ENCODE results near the gene TRIM69. TPM values are rescaled to one million over a fixed set of nuclear protein-coding genes. Genes with fewer than 3 reads are reported as not detected.
"Not testable (repeated sequence)": the region's sequence is repeated elsewhere in the genome, so short reads cannot be mapped to it uniquely, and the experiment has no call there.

Gene TRIM69
- total RNA-seq, 1 donor from 2014 or later = 53.9 TPM

- DNase-seq (no peak), ATAC-seq (ENCODE audit: poor library complexity) (no peak)
- intact Hi-C loops (cut with DNase I) = no loop called here
These were observed 23.0 kb upstream of the TRIM69 start for GRCh38 chr15:44713006-44713966.

GRCh38 chr15:44715142-44715796 lies 21.1 kb upstream of the TRIM69 start:
- ATAC-seq (ENCODE audit: poor library complexity) = no peak
- intact Hi-C loops (cut with DNase I) = no loop called here
- no peak for DNase-seq

GRCh38 chr15:44715797-44716334 lies 20.5 kb upstream of the TRIM69 start:
- intact Hi-C loops (cut with DNase I) = no loop called here
- ATAC-seq (ENCODE audit: poor library complexity) = no peak
- no peak for DNase-seq

- ATAC-seq (ENCODE audit: poor library complexity) (no peak), DNase-seq (no peak)
- intact Hi-C loops (cut with DNase I) = no loop called here
These were observed 19.2 kb upstream of the TRIM69 start for GRCh38 chr15:44716983-44717602.

GRCh38 chr15:44718180-44718926 lies 18.0 kb upstream of the TRIM69 start:
- no peak for DNase-seq
- no peak for ATAC-seq (ENCODE audit: poor library complexity)
- intact Hi-C loops (cut with DNase I) = no loop called here

DNA sequence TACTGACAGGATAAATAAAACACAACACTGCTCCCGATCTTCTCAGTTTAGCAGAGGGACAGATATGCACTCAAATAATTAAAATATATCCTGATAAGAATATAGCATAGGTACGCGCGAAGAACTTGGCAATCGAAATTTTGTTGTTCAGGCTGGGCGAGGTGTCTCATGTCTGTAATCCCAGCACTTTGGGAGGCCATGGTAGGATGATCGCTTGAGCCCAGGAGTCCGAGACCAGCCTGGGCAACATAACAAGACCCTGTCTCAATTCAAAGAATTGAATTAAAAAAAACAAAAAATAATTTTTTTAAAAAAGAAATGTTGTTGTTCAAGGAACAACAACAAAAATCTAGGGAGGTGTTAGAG lies 17.4 kb upstream of the TRIM69 start:
- DNase-seq (no peak), ATAC-seq (ENCODE audit: poor library complexity) (no peak)
- intact Hi-C loops (cut with DNase I) = no loop called here

DNA sequence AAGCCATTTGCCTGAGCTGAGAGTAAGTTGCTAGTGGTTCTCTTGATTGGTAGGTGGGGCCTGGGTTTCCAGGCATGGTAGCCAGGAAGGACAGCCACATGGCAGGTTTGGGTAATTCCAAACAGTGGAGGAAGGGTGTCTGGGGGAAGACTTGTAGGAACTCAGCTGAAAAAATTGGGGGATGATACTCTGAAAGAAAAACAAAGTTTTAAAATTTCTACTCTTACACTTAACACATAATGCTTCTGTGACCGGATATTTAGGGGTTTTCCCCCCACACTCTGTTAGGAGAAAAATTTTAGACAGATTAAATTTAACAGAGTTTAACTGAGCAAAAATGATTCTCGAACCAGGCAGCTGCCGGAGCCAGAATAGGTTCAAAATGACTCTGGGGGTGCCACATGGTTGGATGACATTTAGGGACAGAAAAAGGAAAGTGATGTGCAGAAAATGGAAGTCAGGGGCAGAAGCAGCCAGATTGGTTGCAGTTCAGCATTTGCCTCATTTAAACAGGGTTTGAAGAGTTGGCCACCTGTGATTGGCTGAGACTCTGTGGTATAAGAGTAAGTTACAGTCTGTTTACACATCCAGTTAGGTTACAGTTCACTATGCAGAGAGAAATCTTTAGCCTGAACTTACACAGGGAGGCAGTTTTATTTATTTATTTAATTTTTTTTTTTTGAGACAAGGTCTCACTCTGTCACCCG lies 16.9 kb upstream of the TRIM69 start:
- ATAC-seq (ENCODE audit: poor library complexity) (no peak), DNase-seq (no peak)
- intact Hi-C loops (cut with DNase I) = no loop called here

DNA sequence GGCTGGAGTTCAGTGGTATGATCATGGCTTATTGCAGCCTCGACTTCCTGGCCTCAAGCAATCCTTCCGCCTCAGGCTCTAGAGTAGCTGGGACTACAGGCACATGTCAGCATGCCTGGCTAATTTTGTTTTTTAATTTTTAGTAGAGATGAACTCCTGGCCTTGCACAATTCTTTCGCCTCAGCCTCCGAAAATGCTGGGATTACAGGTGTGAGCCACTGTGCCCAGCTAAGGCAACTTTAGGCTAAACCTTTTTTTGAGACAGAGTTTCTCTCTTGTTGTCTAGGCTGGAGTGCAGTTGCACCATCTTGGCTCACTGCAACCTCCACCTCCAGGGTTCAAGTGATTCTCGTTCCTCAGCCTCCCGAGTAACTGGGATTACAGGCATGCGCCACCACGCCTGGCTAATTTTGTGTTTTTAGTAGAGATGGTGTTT lies 16.3 kb upstream of the TRIM69 start:
- DNase-seq; ATAC-seq (ENCODE audit: poor library complexity); intact Hi-C loops (cut with DNase I): not testable (repeated sequence)

DNA sequence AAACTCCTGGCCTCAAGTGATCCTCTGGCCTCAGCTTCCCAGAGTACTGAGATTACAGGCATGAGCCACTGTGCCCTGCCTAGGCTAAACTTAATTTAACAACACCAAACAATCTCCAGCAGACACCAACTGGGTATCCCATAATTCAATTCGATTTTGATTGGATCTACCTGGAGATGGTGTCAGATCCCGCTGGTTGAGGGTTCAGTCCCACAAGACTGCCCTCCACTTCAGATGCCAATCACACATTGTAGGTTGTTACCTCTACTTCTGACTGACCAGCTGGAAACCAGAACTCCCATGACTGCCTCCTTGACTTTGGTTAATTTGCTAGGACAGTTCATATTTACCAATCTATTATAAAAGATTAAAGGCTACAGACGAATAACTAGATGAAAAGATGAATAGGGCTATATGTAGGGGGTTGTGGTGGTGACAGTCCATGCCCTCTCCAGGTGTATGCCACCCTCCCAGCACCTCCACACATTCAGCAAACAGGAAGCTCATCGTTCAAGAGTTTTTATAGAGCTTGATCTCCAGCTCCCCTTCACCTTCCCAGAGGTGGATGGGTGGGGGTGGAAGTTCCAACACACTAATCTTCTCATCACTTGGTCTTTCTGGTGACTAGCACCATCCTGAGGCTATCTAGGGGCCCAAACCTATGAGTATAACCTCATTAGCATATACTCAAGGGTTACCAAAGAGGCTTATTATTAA lies 15.7 kb upstream of the TRIM69 start:
- intact Hi-C loops (cut with DNase I) = no loop called here
- ATAC-seq (ENCODE audit: poor library complexity) (no peak), DNase-seq (no peak)

- no peak for DNase-seq
- intact Hi-C loops (cut with DNase I) = no loop called here
- ATAC-seq (ENCODE audit: poor library complexity) = no peak
These were observed 14.3 kb upstream of the TRIM69 start for GRCh38 chr15:44722011-44722410.

DNA sequence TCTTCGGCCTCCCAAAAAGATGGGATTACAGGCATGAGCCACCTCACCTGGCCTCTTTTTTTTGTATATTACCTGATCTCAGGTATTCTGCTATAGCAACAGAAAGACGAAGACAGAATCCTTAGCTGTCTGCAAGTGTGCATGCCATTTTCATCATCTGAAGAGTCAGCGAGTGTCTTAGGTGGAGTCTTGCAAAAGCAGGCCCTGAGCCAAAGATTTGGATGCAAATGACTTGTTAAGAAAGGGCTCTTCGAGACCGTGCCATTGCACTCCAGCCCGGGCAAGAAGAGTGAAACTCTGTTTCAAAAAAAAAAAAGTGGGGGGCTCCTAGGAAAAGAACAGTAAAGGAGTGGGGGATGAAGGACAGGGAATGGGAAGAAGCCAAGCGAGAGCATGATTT lies 10.2 kb upstream of the TRIM69 start:
- ATAC-seq (ENCODE audit: poor library complexity) = no peak
- intact Hi-C loops (cut with DNase I) = no loop called here
- no peak for DNase-seq

GRCh38 chr15:44726568-44727484 lies 9.5 kb upstream of the TRIM69 start:
- intact Hi-C loops (cut with DNase I) = no loop called here
- DNase-seq (no peak), ATAC-seq (ENCODE audit: poor library complexity) (peak; percentile 23)

GRCh38 chr15:44727485-44728231 lies 8.7 kb upstream of the TRIM69 start:
- no peak for ATAC-seq (ENCODE audit: poor library complexity)

GRCh38 chr15:44728232-44728575 lies 8.1 kb upstream of the TRIM69 start:
- ATAC-seq (ENCODE audit: poor library complexity); DNase-seq; intact Hi-C loops (cut with DNase I): not testable (repeated sequence)

More at GRCh38 chr15:44727485-44728231, 8.7 kb upstream of the TRIM69 start:
- intact Hi-C loops (cut with DNase I) = no loop called here
- DNase-seq = no peak

DNA sequence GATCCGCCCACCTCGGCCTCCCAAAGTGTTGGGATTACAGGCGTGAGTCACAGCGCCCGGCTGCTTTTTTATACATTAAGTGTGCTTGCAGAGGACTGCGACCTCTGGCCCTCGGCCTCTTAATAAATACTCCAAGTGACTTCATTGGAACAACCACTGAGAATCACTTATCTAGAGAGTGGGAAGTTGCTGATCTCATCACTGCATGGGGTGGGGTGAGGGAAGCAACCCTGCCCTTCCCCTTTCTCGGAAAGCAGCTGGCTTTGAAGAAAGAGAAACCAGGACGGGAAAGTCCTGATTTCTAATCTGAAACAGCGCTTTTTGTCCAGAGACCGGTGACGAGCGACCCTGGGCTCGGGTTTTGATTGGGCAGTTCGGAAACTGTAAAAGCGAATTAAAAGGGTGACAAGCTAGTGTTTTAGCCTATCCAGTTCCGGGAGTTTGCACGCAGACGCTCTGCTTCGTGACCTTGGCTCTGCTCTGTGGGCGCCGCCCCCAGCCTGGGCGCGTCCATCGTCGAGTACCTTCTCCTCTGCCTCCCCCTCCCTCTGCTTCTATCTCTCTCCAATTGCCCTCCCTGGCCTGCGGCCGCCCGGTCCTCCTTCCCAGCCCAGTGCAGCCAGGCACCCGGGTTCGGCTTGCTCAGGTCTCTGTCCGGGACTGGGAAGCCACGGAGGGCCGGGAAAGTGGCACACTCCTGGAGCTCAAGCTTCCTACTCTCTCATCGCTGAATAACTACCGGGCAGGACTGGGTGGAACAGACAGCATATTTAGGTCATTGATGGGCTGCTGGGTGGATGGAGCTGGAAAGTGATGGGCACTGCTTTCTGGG lies 7.5 kb upstream of the TRIM69 start:
- ATAC-seq (ENCODE audit: poor library complexity) = peak; percentile 96
- intact Hi-C loops (cut with DNase I) = no loop called here
- peak; percentile 97 for DNase-seq

Data from Right ventricle myocardium superior (tissue), 1 donor.